CD1c-positive myeloid dendritic cell (primary cell): ENCODE measurements around the gene GLCE.
"Not testable (repeated sequence)": the region's sequence is repeated elsewhere in the genome, so short reads cannot be mapped to it uniquely, and the experiment has no call there.

ENCODE experiments used
- DNase-seq: peaks from one replicate; pipeline ENCODE4 v3.0.0-alpha.2; 2016; ENCODE audit errors: extremely low spot score

The GLCE gene

DNA sequence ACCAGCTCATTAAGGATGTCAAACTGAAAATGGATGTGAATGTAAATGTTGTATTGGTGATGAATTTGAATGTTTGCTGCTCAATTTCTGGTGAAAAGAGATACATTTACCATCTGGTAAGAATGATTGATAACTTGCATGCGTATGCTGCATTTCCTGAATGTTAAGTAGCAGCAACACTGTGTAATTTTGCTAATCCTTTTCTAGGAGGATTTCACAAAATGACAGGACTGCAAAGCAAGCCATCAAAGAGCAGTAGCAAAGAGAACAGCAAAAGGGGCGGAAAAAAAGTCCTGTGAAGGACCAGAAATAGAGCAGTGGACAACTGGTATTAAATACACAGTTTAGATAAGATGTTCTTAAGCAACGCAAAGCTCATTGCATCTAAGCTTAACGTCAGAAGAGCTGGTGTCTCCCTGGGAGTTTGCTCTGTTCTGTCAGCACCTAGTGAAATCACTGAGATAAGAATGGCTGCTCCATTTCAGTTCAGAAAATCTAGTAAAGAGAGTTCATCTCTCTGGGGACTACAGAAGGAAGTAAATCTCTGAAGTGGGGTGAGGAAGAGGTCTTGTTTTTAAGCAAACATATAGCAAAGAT lies 114.7 kb downstream of the GLCE start:
- DNase-seq: no peak

DNA sequence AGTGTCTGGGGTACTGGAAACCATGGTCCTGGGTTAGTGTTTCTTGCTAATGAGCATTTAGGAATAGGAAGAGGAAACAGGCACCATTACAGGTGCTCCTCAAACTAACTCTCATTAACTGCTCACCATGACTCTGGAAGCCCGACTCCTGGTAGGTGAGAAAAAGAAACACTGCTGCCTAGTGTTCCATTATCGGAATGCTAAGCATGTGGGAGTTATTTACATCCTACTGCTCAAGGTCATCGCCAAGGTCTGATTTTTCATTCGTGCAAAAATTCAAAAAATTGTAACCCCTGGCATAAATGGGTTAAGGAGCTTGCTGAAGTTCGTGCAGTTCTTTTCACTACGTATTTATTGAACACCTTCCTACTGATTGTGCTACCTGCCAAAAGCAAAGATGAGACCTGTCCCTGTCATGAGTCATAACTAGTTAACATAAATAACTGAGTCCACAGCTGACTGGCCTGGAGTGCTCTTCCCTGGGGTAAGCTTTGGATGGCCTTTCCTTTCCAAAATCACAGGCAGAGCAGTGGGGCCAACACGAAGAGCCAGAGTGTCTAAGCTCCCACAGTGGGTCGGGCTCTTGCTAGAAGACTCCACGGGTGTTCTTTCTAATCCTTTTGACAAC lies 115.6 kb downstream of the GLCE start:
- no peak for DNase-seq

DNA sequence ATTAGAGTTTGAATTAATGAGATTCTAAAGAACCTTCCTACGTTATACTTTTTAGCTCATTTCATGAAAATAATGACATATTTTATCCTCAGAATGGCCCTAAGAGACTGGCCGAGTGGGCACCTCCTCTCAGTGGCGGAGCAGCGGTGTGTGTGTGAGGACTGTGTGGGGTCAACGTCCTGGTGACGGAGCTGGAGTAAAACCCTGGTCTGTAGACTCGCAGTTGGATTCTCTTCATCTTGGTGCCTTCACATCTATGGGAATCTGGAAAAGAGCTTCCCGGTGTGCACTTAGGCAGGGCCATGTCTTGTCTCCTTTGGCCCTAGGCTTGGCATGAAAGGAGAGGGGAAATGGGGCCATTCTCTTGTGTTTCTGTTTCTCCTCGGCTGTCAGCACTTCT lies 116.9 kb downstream of the GLCE start:
- no peak for DNase-seq

DNA sequence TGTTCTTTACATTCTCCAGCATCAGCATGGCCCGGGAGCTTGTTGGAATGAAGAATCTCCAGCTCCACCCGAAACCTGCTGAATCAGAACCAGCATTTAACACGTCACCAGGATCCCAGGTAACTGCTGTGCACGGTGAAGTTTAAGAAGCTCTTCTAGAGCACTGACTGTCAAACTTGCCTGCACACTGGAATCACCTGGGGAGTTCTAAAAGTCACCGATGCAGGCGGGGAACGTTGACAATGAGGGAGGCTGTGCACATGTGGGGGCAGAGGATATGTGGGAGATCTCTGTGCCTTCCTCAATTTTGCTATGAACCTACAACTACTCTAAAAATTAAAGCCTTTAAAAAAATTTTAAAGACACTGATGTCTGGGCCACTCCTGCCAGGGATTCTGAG lies 119.2 kb downstream of the GLCE start:
- no peak for DNase-seq

DNA sequence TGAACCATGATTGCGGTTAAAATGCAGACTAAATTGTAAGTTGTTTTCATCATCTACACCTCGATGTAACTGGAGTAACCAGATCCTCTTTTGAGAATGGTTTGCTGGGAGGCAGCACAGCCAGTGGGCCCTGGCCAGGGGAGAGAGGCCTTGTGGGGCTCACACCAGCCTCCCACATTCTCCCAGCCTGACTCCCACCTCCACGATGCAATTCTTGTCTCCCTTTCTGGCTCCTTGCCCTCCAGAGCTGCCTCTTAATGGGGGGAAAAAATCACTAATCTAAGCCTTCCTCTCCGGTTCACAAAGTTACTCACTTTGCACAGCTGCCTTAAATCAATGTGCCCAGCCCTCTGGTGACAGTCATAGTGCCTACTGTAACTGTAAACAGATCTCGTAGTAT lies 120.3 kb downstream of the GLCE start:
- no peak for DNase-seq

DNA sequence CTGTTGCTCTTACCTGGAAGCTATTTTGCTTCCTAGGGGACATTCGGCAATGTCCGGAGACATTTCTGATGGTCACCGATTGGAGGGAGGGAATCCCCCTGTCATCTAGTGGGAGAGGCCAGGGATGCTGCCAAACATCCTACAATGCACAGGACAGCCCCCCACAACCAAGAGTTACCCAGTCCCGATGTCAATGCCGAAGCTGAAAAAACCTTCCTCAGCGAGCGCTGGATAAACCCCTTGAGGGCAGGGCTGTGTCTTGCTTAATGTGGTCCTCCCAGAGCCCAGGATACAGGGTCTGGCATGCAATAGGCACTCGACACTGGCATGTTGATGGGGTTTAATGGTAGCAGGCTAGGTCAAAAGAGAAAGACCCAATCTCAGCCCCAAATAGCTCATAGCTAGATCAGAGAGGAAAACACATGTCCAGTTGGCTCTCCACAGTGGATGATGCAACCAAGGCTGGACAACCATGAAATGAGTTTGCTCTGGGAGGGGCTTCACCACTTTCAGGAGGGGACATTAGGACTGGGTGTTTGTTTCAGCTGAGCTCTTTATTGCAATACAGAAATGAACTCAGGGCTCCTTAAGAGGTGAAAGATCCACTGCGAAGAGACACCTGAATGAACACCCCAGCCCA lies 121.8 kb downstream of the GLCE start:
- no peak for DNase-seq

DNA sequence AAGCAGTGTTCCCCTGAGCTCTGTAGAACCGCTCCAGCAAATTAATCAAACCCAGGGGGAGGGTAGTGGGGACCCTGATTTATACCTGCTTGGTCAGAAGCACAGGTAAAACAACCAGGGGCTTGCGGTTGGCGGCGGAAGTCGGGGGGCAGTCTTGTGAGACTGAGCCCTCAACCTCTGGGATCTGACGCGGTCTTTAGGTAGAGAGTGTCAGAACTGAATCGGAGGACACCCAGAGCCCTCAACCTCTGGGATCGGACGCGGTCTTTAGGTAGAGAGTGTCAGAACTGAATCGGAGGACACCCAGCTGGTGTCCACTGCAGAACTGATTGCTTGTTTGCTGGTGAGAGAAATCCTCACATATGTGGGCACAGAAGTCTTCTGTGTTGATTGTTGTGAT lies 125.4 kb downstream of the GLCE start:
- no peak for DNase-seq

DNA sequence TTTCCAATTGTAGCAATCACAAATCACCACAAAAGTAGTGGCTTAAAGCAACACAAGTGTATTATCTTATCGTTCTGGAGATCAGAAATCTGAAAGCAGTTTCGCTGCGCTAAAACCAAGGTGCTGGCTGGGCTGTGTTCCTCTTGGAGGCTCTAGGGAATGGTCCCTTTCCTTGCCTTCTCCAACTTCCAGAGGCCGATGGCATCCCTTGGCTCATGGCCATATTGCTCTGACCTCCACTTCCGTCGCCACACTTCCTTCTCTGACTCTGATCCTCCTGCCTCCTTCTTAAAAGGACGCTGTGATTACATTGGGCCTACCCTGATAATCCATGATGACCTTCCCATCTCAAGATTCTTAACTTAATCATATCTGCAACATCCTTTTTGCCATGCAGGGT lies 127.6 kb downstream of the GLCE start:
- no peak for DNase-seq

DNA sequence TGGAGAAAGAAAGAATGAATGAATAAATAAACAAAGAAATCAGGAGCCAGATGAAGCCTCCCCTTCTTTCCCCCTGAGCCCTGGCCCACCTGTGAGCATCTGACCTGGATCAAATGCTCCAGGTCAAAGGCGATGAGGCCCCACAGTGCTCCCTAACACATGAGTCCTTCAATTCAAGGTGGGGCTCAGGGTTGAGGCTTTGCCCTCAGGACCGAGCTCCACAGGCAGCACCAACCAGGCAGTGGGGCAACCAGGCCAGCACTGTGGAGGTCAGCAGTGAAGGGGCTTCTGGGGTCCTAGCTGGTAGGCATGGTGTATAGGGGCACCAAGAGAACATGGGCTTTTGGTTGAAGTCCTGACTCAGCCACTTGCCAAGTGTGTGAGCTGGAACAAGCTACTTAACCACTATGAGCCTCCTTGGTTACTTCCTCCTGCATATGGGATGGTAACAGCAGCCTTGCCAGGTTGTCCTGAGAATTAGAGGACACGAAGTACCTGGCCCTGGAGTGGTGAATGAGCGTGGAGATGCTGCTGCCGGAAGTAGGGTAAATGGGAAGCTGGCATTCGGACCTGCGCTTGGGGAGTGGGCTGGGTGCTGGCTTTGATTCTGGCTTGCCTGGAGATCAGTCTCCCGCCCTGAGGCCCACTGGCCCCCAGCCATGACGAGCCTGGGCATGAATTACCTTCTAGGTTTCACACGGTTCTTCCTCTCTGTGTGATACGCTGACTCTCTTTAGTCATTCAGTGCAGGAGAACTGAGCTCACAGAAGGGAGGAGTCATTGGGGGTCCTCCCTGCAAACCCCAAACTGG lies 128.3 kb downstream of the GLCE start:
- no peak for DNase-seq

DNA sequence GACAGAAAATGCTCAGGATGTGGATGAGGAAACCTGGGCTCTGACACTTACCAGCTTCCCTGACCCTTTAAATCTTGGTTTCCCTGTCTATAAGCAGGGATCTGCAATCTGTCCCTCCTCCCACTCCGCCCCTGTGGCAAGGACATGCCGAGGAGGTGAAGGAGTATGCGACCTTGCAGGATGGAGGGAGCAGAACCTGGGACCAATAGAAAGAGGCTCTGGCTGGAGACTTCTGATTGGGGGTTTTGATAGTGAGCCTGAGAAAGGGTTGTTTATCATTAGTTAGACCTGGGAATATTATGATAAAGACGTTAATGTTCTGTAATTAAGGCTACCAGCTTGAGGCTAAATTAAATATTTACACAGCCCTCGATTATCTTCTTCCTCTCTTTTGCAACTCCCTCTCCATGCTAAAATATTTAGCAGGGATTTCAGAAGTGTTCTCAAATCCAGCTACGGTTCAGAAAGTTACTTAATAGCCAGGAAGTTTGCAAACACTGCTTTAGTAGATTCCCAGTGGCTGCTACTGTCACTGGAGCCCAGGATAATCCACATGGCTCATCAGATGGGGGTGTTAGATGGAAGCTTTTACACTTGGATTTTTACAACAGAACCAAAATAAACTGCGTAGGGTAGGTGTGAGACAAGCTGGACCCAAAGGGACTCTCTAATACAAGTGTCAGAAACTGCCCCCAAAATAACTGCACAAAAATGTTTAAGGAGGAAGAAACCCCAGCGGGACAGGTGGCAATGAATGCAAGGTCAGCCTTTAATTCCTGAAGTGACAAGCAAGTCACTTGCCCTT lies 129.1 kb downstream of the GLCE start:
- no peak for DNase-seq

DNA sequence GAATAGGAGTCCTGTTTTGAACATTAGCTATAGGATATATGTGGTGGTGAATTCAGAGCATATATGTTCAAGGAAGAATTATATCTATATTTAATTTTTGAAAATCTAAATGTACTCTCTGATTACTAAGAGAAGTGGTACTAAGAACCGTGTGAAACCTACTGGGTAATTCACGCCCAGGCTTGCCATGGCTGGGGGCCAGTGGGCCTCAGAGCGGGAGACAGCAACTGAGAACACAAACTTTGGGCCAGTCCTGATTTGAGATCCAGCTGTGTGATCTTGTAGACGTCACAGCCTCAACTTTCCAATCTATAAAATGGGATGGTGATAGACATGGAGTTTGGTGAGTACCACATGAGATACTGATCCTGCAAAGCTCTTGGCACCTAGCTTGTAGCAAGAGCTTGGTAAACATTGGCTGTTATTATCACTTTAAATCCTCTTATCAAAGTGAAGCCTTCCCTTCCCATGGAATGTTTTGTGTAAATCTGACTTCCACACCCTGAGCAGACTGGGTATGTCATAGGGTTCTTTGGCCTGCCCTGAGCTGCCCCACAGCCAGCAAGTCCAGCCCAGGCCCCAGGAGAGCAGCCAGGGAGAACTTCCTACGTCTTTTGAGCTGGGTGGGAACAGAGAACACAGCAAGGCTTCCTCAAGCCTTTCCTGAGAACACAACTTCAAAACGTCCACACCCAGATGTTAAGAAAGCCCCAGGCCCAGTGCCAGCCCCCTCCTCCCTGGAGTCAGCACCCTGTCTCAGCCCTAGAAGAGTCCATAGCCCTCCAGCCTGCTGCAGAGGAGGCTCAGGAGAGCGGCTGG lies 130.1 kb downstream of the GLCE start:
- no peak for DNase-seq

DNA sequence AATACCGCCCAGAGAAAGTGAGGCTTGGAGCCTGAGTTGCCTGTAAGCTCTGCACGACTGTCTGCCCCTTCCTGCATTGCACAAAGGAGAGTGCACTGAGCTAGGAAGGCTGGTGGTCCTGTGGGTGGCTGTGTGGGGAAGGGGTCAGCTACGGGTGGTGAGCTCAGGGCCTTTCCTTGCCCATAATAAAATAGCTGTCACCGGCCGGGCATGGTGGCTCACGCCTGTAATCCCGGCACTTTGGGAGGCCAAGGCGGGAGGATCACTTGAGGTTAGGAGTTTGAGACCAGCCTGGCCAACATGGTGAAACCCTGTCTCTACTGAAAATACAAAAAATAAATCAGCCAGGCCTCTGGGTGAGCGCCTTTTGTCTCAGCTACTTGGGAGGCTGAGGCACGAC lies 131.2 kb downstream of the GLCE start:
- DNase-seq: not testable (repeated sequence)

DNA sequence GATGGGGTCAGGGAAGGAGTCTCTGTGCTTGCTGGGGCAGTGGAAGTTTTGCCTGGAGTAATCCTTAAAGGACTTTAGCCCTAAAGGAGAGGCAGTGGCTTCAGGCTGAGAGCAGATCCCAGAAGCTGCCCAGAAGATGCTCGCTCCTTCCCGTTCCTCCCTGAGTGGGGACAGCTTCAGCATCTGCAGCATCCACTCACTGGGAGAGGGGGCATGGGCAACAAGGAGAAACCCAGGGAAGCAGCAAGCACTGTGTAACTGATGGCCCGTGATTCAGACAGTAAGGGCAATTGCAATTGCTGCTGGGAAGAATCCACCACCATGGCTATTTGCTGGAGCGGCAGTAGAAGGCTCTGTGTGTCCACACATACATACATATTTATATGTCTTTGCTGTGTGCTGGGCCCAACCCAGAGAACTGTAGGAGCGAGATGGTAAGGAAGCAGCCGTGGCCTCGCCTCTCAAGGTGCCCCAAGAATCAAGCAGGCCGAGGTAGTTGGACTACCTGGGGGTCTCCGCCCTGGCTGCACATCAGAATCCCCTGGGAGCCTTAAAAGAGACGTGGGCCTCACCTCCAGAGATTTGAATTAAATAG lies 132.5 kb downstream of the GLCE start:
- DNase-seq: no peak

DNA sequence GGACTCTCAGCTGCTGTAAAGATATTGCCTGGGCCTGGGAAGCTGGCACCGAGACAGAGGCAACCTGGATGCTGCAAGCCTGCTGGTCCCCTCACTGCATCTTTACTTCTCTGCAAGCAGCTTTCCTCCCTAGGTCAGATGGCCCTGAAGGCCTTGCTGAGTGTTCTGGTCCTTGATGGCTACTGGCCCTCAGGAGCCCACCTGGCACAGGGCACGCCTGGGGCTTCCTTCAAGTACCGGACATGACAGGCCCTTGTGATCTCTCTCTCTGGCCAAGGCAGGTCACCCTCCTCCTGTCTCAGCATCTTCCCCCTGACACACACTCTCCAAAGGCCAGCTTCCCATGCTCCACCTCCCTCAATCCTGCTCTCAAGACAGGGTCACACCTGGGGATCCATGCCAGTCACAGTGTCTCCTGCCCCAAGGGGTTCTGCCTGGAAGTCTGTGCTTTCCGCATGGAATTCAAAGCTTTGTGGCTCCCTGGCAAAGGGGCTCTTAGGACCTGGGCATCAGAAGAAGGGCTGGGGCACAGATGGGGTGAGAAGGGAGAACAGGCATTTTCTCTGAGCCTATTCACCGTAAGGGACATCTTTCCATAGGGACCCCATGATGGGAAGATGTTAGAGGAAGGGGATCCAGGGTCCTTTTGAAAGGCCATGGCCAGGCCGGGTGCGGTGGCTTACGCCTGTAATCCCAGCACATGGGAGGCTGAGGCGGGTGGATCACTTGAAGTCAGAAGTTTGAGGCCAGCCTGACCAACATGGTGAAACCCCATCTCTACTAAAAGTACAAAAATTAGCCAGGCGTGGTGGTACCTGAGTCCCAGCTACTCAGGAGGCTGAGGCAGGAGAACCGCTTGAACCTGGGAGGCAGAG lies 133.5 kb downstream of the GLCE start:
- no peak for DNase-seq

DNA sequence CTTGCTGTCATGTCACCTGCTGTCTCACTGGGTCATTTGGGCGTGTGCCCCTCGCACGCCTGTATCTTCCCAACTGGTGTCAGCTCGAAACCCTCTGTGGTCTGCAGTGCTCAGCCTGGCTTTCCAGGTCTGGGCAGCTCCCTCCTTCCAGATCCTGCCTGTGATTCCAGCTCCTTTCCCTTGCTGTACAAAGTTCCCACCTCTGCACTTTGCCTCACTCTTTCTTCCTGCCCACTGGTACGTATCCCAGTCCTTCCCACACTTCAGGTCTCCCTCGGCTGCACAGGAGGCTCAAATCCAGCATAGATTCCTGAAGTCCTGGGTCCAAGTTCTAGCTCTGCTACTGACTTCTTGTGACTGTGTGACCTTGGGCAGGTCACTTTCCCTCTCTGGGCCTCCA lies 136.2 kb downstream of the GLCE start:
- DNase-seq: no peak

DNA sequence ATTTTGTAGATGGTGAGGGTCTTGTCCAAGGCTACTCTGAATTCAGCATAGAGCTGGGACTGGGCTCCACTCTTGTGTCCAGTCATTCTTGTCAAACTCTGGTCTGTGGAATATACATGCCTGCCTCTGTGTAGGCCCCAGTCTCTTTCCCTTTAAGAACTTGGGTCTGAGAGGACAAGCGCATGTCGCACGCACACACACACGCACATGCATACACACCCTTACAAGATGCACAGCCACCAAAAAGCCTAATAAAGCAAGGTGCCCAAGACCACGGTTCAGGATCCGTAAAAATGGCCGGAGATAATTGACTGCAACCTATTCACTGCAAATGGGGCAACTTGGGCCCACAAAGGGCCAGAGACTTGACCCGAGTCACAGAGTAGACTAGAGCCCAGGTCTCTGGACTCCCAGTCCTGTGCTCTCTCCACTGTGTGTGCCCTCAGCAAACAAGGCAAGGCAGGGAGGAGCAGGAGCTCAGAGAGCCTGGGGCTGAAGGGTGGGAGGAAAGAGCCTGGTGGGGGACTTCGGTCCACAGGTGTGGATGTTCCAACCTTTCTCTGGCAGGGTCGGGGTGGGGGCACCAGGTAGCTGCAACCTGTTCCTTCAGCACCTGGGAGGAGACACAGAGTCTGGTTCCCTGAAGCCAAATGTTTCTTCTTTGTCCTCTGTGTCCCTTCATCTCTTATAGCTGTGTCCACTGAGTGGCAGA lies 137.4 kb downstream of the GLCE start:
- DNase-seq: no peak

DNA sequence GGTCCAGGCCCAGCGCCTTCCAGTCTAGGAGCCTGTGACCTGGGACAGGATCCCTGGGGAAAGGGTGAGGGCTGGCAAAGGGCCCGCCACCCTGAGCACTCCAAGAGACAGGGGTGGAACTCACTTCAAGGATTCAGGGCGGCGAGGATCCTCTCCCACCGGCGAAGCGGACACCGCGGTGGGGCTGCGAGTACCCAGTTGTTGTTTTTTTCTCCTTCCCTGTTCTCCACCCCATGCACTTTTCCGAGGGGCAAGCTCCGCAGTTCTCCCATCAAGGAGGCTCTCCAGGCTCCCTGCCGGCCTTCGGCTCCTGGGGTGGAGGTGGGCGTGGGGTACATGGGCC lies 137.9 kb downstream of the GLCE start:
- DNase-seq: no peak

DNA sequence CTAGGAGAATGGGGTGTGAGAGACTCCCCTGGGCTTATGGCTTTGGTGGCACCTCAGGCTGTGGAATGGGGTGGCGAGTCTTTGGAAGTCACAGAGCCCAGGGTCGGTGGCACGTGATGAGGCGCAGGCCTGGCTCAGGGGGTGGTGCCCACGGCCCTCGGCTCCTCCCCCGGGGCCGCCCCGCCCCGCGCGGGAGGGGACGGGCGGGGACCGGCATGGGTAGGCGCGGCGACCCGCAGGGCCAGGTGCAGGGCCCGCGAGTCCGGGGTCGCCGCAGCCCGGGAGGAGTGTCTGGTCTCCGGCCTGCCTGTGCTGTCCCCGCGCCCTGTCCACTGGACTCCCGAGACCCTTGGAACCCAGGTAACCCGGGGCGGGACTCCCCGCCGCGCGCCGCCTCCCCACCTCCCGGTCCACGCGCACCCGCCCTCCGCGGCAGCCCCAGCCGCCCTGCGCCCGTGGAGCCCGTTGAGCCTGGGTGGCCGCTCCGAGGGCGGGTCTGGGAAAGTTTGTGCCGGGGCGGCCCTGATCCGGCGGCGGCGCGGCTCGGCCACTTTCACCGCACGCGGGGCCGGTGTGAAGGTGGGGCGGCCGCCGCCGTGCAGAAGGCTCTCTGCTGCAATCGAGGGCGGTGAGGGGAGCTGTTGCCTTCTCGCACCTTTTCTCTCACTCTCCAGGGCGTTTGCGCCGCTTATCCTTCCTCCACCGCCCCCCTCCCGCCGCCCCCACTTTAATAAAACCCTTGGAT lies 138.4 kb downstream of the GLCE start, which contains the start of gene PAQR5:
PAQR5 (plus strand) TSS at position 216 of the 745 bp plus-strand sequence. CDS start 61,169 bp downstream, outside the sequence.
- no peak for DNase-seq
